Thyroid gland (tissue), 4 donors: Measurements from ENCODE around the gene MRPL22.

Experiments
- POLR2A ChIP-seq, 2 donors: fragments of 450-650 bp; IDR thresholded peaks; one replicate each; pipeline ENCODE4 v1.6.1; 2017; ENCODE audit warnings: antibody characterized with exemption in 2 of 2, mild to moderate bottlenecking in 2 of 2, moderate library complexity in 1 of 2
- TF ChIP-seq, protein P1 (sequence below), 6 experiments: fragments of 200-600 bp in 3 of 6; fragments of 450-650 bp in 3 of 6; sonication (generic) in 3 of 6; IDR thresholded peaks; one replicate each; pipeline ENCODE4 v1.5.1; 2016 to 2019; ENCODE audit warnings: antibody characterized with exemption in 6 of 6, mild to moderate bottlenecking in 2 of 6, inconsistent platforms in 1 of 6, moderate library complexity in 1 of 6

DNA sequence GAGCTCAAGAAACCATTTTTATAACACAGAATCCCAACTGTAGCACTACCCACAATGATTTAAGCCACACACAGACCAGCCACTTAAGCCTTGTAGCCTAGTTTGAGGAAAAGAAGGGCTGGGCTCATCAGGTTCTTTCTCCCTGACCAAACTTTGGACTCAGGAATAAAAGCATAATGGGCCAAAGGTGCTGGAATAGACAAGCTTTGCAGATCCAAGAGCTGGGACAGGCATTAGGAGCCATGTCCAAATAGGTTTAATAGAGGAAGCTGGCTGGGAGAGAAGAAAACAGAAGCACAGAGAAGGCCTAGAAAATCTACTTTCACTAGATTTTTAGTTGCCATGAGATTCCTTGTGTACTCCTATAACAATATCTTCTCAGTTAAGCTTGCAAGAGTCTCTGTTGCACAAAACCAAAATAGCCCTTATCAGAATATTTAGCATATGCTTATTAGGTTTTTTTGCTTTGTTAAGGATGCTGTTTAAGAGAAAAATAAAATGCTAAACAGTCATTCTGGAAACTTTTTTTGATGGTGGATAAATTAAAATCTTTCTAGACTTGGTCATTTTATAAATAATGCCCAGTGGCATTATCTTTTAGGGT lies 44.2 kb upstream of the MRPL22 start:
- TF ChIP-seq, protein P1, sequence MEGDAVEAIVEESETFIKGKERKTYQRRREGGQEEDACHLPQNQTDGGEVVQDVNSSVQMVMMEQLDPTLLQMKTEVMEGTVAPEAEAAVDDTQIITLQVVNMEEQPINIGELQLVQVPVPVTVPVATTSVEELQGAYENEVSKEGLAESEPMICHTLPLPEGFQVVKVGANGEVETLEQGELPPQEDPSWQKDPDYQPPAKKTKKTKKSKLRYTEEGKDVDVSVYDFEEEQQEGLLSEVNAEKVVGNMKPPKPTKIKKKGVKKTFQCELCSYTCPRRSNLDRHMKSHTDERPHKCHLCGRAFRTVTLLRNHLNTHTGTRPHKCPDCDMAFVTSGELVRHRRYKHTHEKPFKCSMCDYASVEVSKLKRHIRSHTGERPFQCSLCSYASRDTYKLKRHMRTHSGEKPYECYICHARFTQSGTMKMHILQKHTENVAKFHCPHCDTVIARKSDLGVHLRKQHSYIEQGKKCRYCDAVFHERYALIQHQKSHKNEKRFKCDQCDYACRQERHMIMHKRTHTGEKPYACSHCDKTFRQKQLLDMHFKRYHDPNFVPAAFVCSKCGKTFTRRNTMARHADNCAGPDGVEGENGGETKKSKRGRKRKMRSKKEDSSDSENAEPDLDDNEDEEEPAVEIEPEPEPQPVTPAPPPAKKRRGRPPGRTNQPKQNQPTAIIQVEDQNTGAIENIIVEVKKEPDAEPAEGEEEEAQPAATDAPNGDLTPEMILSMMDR (IDR thresholded peaks at IDR 0.05), result no peak
- TF ChIP-seq POLR2A (IDR thresholded peaks at IDR 0.05), result no peak
